HepG2 (cell line): Measurements from ENCODE around the gene TBC1D7. TPM values are rescaled to one million over a fixed set of nuclear protein-coding genes. Genes with fewer than 3 reads are reported as not detected.

Experiments used
- ARID2 ChIP-seq: sonication (generic); formaldehyde crosslinking; IDR thresholded peaks from 2 replicates; pipeline ENCODE4 v1.8.1; 2022; ENCODE audit warnings: mild to moderate bottlenecking, missing genetic modification reagents, borderline replicate concordance
- BRCA1 ChIP-seq: sonication (generic); formaldehyde crosslinking; IDR thresholded peaks from 2 replicates; pipeline ENCODE4 v1.4.0; 2020; ENCODE audit warnings: missing genetic modification reagents
- ETV6 ChIP-seq: sonication (generic); formaldehyde crosslinking; conservative IDR thresholded peaks from 2 replicates; pipeline ENCODE4 v1.4.0; 2020; ENCODE audit warnings: missing genetic modification reagents
- FOXC1 ChIP-seq: sonication (generic); formaldehyde crosslinking; IDR thresholded peaks from 2 replicates; pipeline ENCODE4 v1.8.0; 2022; ENCODE audit warnings: mild to moderate bottlenecking, missing genetic modification reagents, borderline replicate concordance
- KAT7 ChIP-seq: IDR thresholded peaks from 2 replicates; pipeline ENCODE4 v1.6.1; 2018; ENCODE audit warnings: borderline replicate concordance, missing compliant biosample characterization
- KDM6A ChIP-seq: IDR thresholded peaks from 2 replicates; pipeline ENCODE4 v1.6.1; 2016; ENCODE audit warnings: low read depth
- MTF2 ChIP-seq: sonication (generic); formaldehyde crosslinking; IDR thresholded peaks from 2 replicates; pipeline ENCODE4 v1.5.0; 2020; ENCODE audit warnings: missing genetic modification reagents, borderline replicate concordance
- NFKBIZ ChIP-seq: IDR thresholded peaks from 2 replicates; pipeline ENCODE4 v1.6.1; 2018; ENCODE audit warnings: missing genetic modification reagents, missing compliant biosample characterization
- NFRKB ChIP-seq: fragments of 450-650 bp; IDR thresholded peaks from 2 replicates; pipeline ENCODE4 v1.6.1; 2017
- NR1H2 ChIP-seq: sonication (generic); formaldehyde crosslinking; IDR thresholded peaks from 2 replicates; pipeline ENCODE4 v1.8.1; 2022; ENCODE audit warnings: low read depth, missing genetic modification reagents, borderline replicate concordance
- ONECUT2 ChIP-seq: sonication (generic); formaldehyde crosslinking; IDR thresholded peaks from 2 replicates; pipeline ENCODE4 v1.4.0; 2020; ENCODE audit warnings: missing genetic modification reagents
- RFX5 ChIP-seq: IDR thresholded peaks from 2 replicates; pipeline ENCODE4 v1.6.1; 2011; ENCODE audit warnings: low read depth, low read length, improper control_type of control experiment
- SP4 ChIP-seq: sonication (generic); formaldehyde crosslinking; IDR thresholded peaks from 2 replicates; pipeline ENCODE4 v1.8.1; 2023; ENCODE audit warnings: mild to moderate bottlenecking, missing genetic modification reagents
- TEAD3 ChIP-seq: optimal IDR thresholded peaks from 2 replicates; pipeline ENCODE3; 2016; ENCODE audit warnings: borderline replicate concordance
- TOPORS ChIP-seq: sonication (generic); formaldehyde crosslinking; IDR thresholded peaks from 2 replicates; pipeline ENCODE4 v1.8.0; 2023; ENCODE audit warnings: mild to moderate bottlenecking, missing genetic modification reagents
- ZFP1 ChIP-seq: IDR thresholded peaks from 2 replicates; pipeline ENCODE4 v1.6.1; 2016
- ZNF20 ChIP-seq: sonication (generic); formaldehyde crosslinking; IDR thresholded peaks from 2 replicates; pipeline ENCODE4 v1.4.0; 2020; ENCODE audit warnings: mild to moderate bottlenecking, moderate library complexity, missing genetic modification reagents
- ZNF33B ChIP-seq: sonication (generic); formaldehyde crosslinking; IDR thresholded peaks from 2 replicates; pipeline ENCODE4 v1.5.1; 2020; ENCODE audit warnings: mild to moderate bottlenecking, missing genetic modification reagents
- ZNF766 ChIP-seq: sonication (generic); formaldehyde crosslinking; IDR thresholded peaks from 2 replicates; pipeline ENCODE4 v1.5.0; 2020; ENCODE audit warnings: missing genetic modification reagents, borderline replicate concordance
- polyA plus RNA-seq, 8 experiments: library from polyadenylated mRNA; depleted of rRNA in 3 of 8; stranded (reverse) in 7 of 8; unstranded in 1 of 8; fragments of >200 nt; fragmentation: Illumina TruSeq in 4 of 8; extraction: Trizol in 4 of 8; gene quantifications; 2 replicates each; pipeline versions ENCODE4 v1.2.1 to v1.2.3, GENCODE V29; 2011 to 2016; ENCODE audit warnings: low read depth in 4 of 8, missing spikeins in 1 of 8, mixed read lengths in 1 of 8; ENCODE audit not compliant: insufficient read depth in 1 of 8
- total RNA-seq, 5 experiments: library from RNA; depleted of rRNA; stranded (reverse); fragments of >200 nt; fragmentation: Illumina TruSeq; extraction: Trizol; gene quantifications; 2 replicates each; pipeline ENCODE4 v1.2.3, GENCODE V29; 2016; ENCODE audit warnings: low read depth in 1 of 5
- TF ChIP-seq, protein P1 (sequence below): sonication (generic); formaldehyde crosslinking; IDR thresholded peaks from 2 replicates; pipeline ENCODE4 v1.4.0; 2020; ENCODE audit warnings: mild to moderate bottlenecking, missing genetic modification reagents, borderline replicate concordance
- TF ChIP-seq, protein P2 (sequence below), 2 experiments: IDR thresholded peaks; 2 replicates each; pipeline ENCODE4 v1.6.1; 2011 to 2012; ENCODE audit warnings: low read length in 2 of 2, borderline replicate concordance in 1 of 2, low read depth in 1 of 2, mild to moderate bottlenecking in 1 of 2, moderate library complexity in 1 of 2
- TF ChIP-seq, protein P3 (sequence below): sonication (generic); formaldehyde crosslinking; IDR thresholded peaks from 2 replicates; pipeline ENCODE4 v1.5.0; 2020; ENCODE audit warnings: missing genetic modification reagents

TBC1D7 gene
- total and polyA plus RNA-seq, 2 of the 13 experiments (the other 11 are each of a cell fraction or from before 2014, with no cell fraction given) = 23.3 to 30.8 TPM

DNA sequence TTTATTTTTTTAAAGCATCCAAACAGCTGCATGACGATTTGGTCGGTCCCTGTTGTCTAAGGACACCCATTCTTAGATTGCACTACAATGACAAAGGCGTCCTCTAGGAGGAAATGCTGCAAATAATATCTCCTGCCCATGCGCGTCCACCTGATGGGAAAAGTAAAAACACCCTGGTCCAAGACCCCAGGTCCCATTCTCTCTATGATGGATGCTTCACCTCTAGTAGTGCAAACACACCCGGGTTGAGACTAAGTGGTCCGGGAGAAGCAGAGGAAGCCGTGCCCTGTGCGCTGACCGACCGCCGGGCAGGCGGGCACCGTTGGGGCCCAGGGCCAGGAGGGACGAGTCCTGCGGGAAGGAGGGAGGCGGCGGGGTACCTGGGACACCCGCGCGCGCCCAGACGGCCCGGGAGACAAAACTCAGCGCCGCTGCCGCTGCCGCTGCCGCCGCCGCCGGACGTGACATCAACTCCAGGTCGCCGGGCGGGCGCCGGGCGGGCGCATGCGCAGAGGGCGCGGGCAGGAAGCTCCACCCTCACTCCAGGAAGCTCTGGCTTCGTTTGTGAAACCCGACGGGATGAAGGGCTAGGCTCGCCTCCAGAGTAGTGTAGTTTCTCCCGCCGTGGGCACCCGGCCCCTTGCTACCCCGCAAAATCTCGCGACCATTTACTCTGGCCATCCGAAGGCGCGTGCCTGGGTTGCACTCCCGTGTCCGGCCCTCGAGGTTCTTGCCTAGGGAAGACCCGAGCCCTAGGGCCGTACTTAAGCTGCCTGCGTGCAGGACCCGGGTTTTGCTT is at the start of gene TBC1D7 (continued):
- TF ChIP-seq TOPORS (CRISPR knock-in tag) (no peak; the same call in 1 of the 2 replicates), BRCA1 (CRISPR knock-in tag) (no peak), NFRKB (no peak), ETV6 (CRISPR knock-in tag) (peak; percentile 77; the same call in 1 of the 2 replicates), ZFP1 (CRISPR knock-in tag) (no peak), ARID2 (CRISPR knock-in tag) (peak; percentile 93; the same call in 1 of the 2 replicates), SP4 (CRISPR knock-in tag) (peak; percentile 48; the same call in 1 of the 2 replicates), NR1H2 (CRISPR knock-in tag) (no peak), RFX5 (no peak), MTF2 (CRISPR knock-in tag) (peak; percentile 60; the same call in 1 of the 2 replicates), ZNF20 (CRISPR knock-in tag) (no peak), KDM6A (CRISPR knock-in tag) (no peak), TEAD3 (CRISPR knock-in tag) (no peak), KAT7 (CRISPR knock-in tag) (peak; percentile 98; the same call in 1 of the 2 replicates), ZNF33B (peak; percentile 88), ONECUT2 (CRISPR knock-in tag) (no peak), FOXC1 (CRISPR knock-in tag) (peak; percentile 61), ZNF766 (CRISPR knock-in tag) (peak; percentile 41; the same call in 1 of the 2 replicates), NFKBIZ (CRISPR knock-in tag) (peak; percentile 75)
- TF ChIP-seq, protein P1, sequence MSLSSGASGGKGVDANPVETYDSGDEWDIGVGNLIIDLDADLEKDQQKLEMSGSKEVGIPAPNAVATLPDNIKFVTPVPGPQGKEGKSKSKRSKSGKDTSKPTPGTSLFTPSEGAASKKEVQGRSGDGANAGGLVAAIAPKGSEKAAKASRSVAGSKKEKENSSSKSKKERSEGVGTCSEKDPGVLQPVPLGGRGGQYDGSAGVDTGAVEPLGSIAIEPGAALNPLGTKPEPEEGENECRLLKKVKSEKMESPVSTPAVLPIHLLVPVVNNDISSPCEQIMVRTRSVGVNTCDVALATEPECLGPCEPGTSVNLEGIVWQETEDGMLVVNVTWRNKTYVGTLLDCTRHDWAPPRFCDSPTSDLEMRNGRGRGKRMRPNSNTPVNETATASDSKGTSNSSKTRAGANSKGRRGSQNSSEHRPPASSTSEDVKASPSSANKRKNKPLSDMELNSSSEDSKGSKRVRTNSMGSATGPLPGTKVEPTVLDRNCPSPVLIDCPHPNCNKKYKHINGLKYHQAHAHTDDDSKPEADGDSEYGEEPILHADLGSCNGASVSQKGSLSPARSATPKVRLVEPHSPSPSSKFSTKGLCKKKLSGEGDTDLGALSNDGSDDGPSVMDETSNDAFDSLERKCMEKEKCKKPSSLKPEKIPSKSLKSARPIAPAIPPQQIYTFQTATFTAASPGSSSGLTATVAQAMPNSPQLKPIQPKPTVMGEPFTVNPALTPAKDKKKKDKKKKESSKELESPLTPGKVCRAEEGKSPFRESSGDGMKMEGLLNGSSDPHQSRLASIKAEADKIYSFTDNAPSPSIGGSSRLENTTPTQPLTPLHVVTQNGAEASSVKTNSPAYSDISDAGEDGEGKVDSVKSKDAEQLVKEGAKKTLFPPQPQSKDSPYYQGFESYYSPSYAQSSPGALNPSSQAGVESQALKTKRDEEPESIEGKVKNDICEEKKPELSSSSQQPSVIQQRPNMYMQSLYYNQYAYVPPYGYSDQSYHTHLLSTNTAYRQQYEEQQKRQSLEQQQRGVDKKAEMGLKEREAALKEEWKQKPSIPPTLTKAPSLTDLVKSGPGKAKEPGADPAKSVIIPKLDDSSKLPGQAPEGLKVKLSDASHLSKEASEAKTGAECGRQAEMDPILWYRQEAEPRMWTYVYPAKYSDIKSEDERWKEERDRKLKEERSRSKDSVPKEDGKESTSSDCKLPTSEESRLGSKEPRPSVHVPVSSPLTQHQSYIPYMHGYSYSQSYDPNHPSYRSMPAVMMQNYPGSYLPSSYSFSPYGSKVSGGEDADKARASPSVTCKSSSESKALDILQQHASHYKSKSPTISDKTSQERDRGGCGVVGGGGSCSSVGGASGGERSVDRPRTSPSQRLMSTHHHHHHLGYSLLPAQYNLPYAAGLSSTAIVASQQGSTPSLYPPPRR (CRISPR knock-in tag) = no peak
- TF ChIP-seq, protein P2, sequence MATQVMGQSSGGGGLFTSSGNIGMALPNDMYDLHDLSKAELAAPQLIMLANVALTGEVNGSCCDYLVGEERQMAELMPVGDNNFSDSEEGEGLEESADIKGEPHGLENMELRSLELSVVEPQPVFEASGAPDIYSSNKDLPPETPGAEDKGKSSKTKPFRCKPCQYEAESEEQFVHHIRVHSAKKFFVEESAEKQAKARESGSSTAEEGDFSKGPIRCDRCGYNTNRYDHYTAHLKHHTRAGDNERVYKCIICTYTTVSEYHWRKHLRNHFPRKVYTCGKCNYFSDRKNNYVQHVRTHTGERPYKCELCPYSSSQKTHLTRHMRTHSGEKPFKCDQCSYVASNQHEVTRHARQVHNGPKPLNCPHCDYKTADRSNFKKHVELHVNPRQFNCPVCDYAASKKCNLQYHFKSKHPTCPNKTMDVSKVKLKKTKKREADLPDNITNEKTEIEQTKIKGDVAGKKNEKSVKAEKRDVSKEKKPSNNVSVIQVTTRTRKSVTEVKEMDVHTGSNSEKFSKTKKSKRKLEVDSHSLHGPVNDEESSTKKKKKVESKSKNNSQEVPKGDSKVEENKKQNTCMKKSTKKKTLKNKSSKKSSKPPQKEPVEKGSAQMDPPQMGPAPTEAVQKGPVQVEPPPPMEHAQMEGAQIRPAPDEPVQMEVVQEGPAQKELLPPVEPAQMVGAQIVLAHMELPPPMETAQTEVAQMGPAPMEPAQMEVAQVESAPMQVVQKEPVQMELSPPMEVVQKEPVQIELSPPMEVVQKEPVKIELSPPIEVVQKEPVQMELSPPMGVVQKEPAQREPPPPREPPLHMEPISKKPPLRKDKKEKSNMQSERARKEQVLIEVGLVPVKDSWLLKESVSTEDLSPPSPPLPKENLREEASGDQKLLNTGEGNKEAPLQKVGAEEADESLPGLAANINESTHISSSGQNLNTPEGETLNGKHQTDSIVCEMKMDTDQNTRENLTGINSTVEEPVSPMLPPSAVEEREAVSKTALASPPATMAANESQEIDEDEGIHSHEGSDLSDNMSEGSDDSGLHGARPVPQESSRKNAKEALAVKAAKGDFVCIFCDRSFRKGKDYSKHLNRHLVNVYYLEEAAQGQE (IDR thresholded peaks at IDR 0.05; ENCODE audit: borderline replicate concordance in 1 of 2, low read depth in 1 of 2, low read length in 2 of 2) = peak in 1 of 2 experiments; percentile 32; a peak in 1 of 4 replicates
- TF ChIP-seq, protein P3, sequence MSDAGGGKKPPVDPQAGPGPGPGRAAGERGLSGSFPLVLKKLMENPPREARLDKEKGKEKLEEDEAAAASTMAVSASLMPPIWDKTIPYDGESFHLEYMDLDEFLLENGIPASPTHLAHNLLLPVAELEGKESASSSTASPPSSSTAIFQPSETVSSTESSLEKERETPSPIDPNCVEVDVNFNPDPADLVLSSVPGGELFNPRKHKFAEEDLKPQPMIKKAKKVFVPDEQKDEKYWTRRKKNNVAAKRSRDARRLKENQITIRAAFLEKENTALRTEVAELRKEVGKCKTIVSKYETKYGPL = 0 out of 2 replicates have a peak, but pooled peaks have one; percentile 33
